ENCODE data around the gene SLC13A2.
"Not testable (repeated sequence)": the region's sequence is repeated elsewhere in the genome, so short reads cannot be mapped to it uniquely, and the experiment has no call there.

Gene SLC13A2

DNA sequence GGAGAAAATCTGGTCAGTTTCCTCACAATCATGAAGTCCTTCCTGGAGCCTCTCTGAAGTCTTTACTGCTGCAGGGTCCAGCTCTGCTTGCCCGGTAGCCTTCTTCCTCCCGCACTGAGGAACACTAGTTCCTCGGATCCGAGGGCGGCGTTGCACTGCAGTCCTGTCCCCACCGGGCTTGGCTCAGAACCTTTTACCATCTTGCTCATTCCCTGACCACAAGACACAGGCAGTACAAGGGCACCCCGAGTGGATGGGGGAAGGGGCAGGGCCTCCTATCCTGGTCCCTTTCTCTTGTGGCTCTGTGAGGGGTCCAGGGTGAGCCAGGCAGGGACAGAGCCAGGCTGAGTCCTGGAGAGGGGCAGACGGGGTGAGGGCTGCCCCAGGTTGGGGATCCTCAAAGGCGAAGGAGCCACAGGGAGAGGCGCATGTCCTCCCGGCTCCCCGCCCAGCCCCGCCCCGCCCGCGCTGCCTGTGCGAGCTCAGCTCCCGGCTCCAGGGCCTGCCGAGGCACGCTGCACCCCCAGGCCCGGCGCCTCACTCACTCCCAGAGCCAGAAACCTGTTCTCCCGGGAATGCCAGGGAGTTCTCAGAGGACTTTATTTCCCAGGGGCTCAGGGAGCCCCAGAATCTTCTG lies 34.2 kb downstream of the SLC13A2 start:
- TF ChIP-seq POLR2A (IDR thresholded peaks at IDR 0.05; ENCODE audit: low read length) (no peak), GATA1 (IDR thresholded peaks at IDR 0.05; ENCODE audit: low read depth, low read length) (no peak)
- DNase-seq = no peak

GRCh38 chr17:28508211-28508724 lies 34.8 kb downstream of the SLC13A2 start:
- TF ChIP-seq GATA1 (IDR thresholded peaks at IDR 0.05; ENCODE audit: low read depth, low read length) = no peak
- TF ChIP-seq POLR2A (IDR thresholded peaks at IDR 0.05; ENCODE audit: low read length) = no peak
- DNase-seq = no peak

GRCh38 chr17:28509789-28510188 lies 36.3 kb downstream of the SLC13A2 start:
- no peak for DNase-seq
- TF ChIP-seq POLR2A (IDR thresholded peaks at IDR 0.05; ENCODE audit: low read length) = no peak
- TF ChIP-seq GATA1 (IDR thresholded peaks at IDR 0.05; ENCODE audit: low read depth, low read length) = no peak

GRCh38 chr17:28511858-28512461 lies 38.5 kb downstream of the SLC13A2 start:
- no peak for DNase-seq
- TF ChIP-seq POLR2A (IDR thresholded peaks at IDR 0.05; ENCODE audit: low read length) (no peak), GATA1 (IDR thresholded peaks at IDR 0.05; ENCODE audit: low read depth, low read length) (no peak)

DNA sequence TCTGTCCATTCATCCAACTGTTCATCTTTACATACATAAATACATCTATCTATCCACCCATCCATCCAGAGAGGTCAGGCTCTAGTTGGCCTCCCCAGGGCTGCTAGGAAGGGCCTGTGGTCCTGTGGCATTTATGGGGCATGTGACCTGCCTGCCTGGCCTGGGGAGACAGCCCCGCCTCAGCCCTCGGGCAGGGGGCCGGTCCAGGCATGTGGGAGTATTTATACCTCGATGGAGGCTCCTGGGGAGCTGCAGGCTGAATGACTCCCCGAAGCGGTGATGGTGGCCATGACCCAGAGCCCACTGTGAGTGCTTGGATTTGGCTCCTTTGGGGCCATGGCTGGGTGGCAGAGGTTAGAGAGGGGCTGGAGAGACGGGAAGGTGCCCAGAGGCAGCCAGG lies 40.0 kb downstream of the SLC13A2 start:
- no peak for DNase-seq
- TF ChIP-seq POLR2A (IDR thresholded peaks at IDR 0.05; ENCODE audit: low read length) (no peak), GATA1 (IDR thresholded peaks at IDR 0.05; ENCODE audit: low read depth, low read length) (no peak)

DNA sequence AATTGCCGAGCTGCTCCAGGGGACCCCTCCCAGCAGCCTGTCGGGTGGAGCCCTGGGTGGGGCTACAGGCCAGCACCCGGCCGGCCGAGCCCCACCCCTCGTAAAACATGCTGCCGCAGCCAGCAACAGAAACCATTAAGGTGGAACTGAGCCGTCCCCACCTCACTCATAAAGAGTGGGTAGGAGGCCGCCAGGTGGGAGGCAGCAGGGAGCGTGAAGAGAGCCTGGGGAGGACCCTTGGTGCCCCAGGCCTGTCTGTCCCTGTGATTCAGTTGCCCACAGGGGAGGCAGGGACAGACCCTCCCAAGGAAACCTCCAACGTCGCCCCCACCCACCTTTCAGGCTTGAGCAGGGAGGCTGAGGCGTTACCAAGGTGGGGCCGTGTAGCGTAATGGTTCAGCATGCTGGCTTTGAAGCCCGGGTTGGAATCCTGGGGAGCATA lies 41.1 kb downstream of the SLC13A2 start:
- TF ChIP-seq GATA1 (IDR thresholded peaks at IDR 0.05; ENCODE audit: low read depth, low read length) (no peak), POLR2A (IDR thresholded peaks at IDR 0.05; ENCODE audit: low read length) (no peak)
- no peak for DNase-seq

- no peak for DNase-seq
- no peak for TF ChIP-seq GATA1 (IDR thresholded peaks at IDR 0.05; ENCODE audit: low read depth, low read length)
Observed at GRCh38 chr17:28515518-28515917, 42.1 kb downstream of the SLC13A2 start.

DNA sequence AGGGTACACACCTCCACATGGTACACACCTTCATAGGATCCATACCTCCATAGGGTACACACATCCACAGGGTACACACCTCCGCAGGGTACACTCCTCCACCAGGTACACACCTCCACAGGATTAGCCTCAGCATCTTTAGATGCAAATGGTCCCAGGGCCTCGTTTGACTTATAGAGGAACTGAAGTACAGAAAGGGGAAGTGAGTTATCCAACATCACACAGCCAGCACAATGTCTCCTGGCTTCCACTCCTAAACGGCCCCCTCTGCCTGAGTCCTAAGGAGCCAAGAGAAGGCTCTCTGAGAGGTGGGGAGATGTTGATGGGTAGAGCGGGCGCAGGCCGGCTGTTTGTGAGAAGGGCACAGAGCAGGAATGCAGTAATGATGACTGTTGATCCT lies 44.7 kb downstream of the SLC13A2 start:
- TF ChIP-seq POLR2A (IDR thresholded peaks at IDR 0.05; ENCODE audit: low read length) (no peak), GATA1 (IDR thresholded peaks at IDR 0.05; ENCODE audit: low read depth, low read length) (no peak)
- DNase-seq = no peak

DNA sequence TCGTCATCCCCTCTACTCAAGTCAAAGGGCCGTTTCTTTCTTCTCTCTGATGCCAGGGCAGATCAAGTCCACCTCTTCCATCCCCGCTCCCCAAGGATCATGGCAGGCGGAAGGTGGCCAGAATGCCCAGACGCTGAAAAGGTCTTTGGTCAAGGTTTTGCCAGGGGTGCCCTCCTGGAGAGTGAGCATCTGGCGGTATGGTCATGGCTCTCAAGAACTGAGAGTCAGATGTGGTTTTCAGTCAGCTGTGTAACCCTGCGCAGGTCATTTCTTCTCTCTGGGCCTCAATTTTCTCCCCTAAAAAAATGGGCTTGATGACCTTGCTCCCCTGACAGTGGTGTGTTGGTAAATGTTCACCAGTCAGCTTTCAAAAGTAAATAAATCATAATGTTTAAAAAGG lies 45.1 kb downstream of the SLC13A2 start:
- no peak for TF ChIP-seq GATA1 (IDR thresholded peaks at IDR 0.05; ENCODE audit: low read depth, low read length)
- TF ChIP-seq POLR2A (IDR thresholded peaks at IDR 0.05; ENCODE audit: low read length) = no peak
- no peak for DNase-seq

GRCh38 chr17:28519236-28519635 lies 45.8 kb downstream of the SLC13A2 start:
- TF ChIP-seq GATA1 (IDR thresholded peaks at IDR 0.05; ENCODE audit: low read depth, low read length) (no peak), POLR2A (IDR thresholded peaks at IDR 0.05; ENCODE audit: low read length) (no peak)
- no peak for DNase-seq

DNA sequence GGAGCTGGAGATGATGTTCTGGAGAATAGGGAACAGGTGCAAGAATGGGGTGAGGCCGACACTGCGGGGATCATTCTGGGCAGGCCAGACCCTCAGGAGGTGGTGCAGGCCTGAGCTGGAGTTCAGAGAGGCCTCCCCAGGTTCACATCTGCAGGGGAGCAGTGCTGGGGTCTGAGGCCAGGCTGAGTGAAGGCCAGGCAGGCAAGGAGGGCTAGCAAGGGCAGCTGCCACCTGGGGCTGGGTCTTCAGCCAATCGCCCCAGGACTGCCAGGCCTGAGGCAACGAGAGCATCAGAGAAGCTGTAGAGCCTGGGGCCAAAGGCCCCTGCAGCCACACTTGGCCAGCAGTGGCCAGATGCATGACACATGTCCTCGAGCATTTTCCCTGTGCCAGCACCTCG lies 47.2 kb downstream of the SLC13A2 start:
- no peak for DNase-seq
- TF ChIP-seq POLR2A (IDR thresholded peaks at IDR 0.05; ENCODE audit: low read length) = no peak
- TF ChIP-seq GATA1 (IDR thresholded peaks at IDR 0.05; ENCODE audit: low read depth, low read length) = no peak

- no peak for DNase-seq
- no peak for TF ChIP-seq GATA1 (IDR thresholded peaks at IDR 0.05; ENCODE audit: low read depth, low read length)
- TF ChIP-seq POLR2A (IDR thresholded peaks at IDR 0.05; ENCODE audit: low read length) = no peak
Observed at GRCh38 chr17:28521311-28522085, 48.1 kb downstream of the SLC13A2 start.

DNA sequence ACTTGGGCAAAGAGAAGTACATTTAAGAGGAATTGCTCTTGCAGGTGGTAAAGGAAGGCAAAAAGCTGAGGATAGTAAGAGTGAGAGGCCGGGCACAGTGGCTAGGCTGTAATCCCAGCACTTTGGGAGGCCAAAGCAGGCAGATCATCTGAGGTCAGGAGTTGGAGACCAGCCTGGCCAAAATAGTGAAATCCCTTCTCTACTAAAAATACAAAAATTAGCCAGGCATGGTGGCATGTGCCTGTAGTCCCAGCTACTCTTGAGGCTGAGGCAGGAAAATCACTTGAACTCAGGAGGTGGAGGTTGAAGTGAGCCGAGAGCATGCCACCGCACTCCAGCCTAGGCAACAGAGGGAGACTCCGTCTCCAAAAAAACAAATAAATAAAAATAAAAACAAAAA lies 48.8 kb downstream of the SLC13A2 start:
- not testable (repeated sequence) for DNase-seq

- TF ChIP-seq GATA1 (IDR thresholded peaks at IDR 0.05; ENCODE audit: low read depth, low read length) (no peak), POLR2A (IDR thresholded peaks at IDR 0.05; ENCODE audit: low read length) (no peak)
- no peak for DNase-seq
Observed at GRCh38 chr17:28523186-28523585, 49.7 kb downstream of the SLC13A2 start.

DNA sequence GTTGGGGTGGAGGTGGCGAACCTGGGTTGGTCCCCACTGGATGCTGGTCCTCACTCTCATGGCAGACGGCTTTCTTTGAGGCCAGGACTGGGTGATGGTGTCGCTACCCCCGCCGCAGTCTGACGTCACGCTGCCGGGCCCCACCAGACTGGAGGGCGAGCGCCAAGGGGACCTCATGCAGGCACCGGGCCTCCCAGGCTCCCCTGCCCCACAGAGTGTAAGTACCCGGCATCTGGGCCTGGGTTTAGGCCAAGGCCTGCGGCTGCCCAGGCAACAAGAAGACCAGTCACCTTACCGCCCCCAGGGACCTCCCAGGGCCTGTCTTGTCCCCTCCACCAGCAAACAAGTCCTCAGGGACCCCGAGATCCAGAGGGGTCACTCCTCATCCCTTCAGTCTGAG lies 50.4 kb downstream of the SLC13A2 start:
- no peak for TF ChIP-seq GATA1 (IDR thresholded peaks at IDR 0.05; ENCODE audit: low read depth, low read length)
- no peak for TF ChIP-seq POLR2A (IDR thresholded peaks at IDR 0.05; ENCODE audit: low read length)

More for the DNA sequence above, 50.4 kb downstream of the SLC13A2 start:
- DNase-seq = no peak
